H1 (cell line): ENCODE measurements around the gene JUP. TPM values are rescaled to one million over a fixed set of nuclear protein-coding genes. Genes with fewer than 3 reads are reported as not detected.
A peak's percentile ranks its signal among the peaks of the same experiment; 100 is the strongest.

ENCODE experiments used
- CEBPB ChIP-seq: IDR thresholded peaks from 2 replicates; pipeline ENCODE4 v1.6.1; 2012; ENCODE audit warnings: low read depth, low read length
- EGR1 ChIP-seq: IDR thresholded peaks from 2 replicates; pipeline ENCODE4 v1.6.1; 2011; ENCODE audit warnings: low read depth, low read length, borderline replicate concordance
- EP300 ChIP-seq, 2 experiments: IDR thresholded peaks; 1 replicate in 1 of 2; 2 replicates in 1 of 2; pipeline ENCODE4 v1.6.1; 2011 to 2012; ENCODE audit warnings: low read depth in 2 of 2, low read length in 2 of 2, mild to moderate bottlenecking in 2 of 2, borderline replicate concordance in 1 of 2, inconsistent platforms in 1 of 2, moderate library complexity in 1 of 2
- GABPA ChIP-seq: IDR thresholded peaks from 2 replicates; pipeline ENCODE4 v1.6.1; 2011; ENCODE audit warnings: mild to moderate bottlenecking, low read length, moderate library complexity, borderline replicate concordance; ENCODE audit not compliant: insufficient read depth
- KDM1A ChIP-seq: fragments of 200-600, 300-600 bp; sonication (generic); IDR thresholded peaks from 2 replicates; pipeline ENCODE4 v1.7.1; 2016; ENCODE audit warnings: mild to moderate bottlenecking, low read length, borderline replicate concordance
- KDM4A ChIP-seq: IDR thresholded peaks from one replicate; pipeline ENCODE4 v1.7.1; 2012; ENCODE audit warnings: low read depth, mild to moderate bottlenecking, moderate library complexity, low read length, inconsistent platforms; ENCODE audit not compliant: severe bottlenecking
- MAFK ChIP-seq: IDR thresholded peaks from 2 replicates; pipeline ENCODE4 v1.6.1; 2012; ENCODE audit warnings: low read depth, mild to moderate bottlenecking, improper control_type of control experiment, low read length
- POU5F1 ChIP-seq: IDR thresholded peaks from 2 replicates; pipeline ENCODE4 v1.6.1; 2011; ENCODE audit warnings: low read depth, mild to moderate bottlenecking, low read length, moderate library complexity
- SP1 ChIP-seq: IDR thresholded peaks from 2 replicates; pipeline ENCODE4 v1.6.1; 2011; ENCODE audit warnings: low read depth, low read length
- TAF1 ChIP-seq: IDR thresholded peaks from 2 replicates; pipeline ENCODE4 v1.6.1; 2011; ENCODE audit warnings: mild to moderate bottlenecking, low read depth, low read length
- TEAD4 ChIP-seq: IDR thresholded peaks from 2 replicates; pipeline ENCODE4 v1.6.1; 2012; ENCODE audit warnings: low read depth, low read length, inconsistent platforms, mixed read lengths
- YY1 ChIP-seq: IDR thresholded peaks from 2 replicates; pipeline ENCODE4 v1.6.1; 2011; ENCODE audit warnings: low read depth, mild to moderate bottlenecking, low read length
- ZNF274 ChIP-seq: IDR thresholded peaks from 2 replicates; pipeline ENCODE4 v1.7.0; 2012; ENCODE audit warnings: low read length, borderline replicate concordance; ENCODE audit errors: extremely low read depth
- polyA plus RNA-seq, 7 experiments: library from polyadenylated mRNA; depleted of rRNA in 3 of 7; stranded (reverse) in 5 of 7; unstranded in 2 of 7; fragments of >200 nt in 5 of 7; fragments of 200-250 nt in 2 of 7; gene quantifications; 1 replicate in 5 of 7; 2 replicates in 1 of 7; 4 replicates in 1 of 7; pipeline versions ENCODE4 v1.2.1 to v1.2.3, GENCODE V29; 2011 to 2013; ENCODE audit warnings: missing spikeins in 2 of 7, mixed read lengths in 2 of 7
- total RNA-seq: library from RNA; stranded (reverse); fragmentation: NEBNext Ultra II Directional; extraction: Animal tissue kit (Norgen Biotek cat#: 25700); gene quantifications from 2 replicates; pipeline ENCODE4 v1.2.1, GENCODE V29; 2021

Gene JUP
- total and polyA plus RNA-seq, 2 of the 8 experiments (the other 6 are each of a cell fraction or from before 2014, with no cell fraction given): 62.8 to 102 TPM

- no peak for TF ChIP-seq CEBPB
- no peak for TF ChIP-seq POU5F1
- peak; percentile 80 for TF ChIP-seq TAF1
- TF ChIP-seq KDM4A: peak; percentile 63
- no peak for TF ChIP-seq GABPA
- no peak for TF ChIP-seq TEAD4
- peak; percentile 100 for TF ChIP-seq SP1
- TF ChIP-seq MAFK: no peak
- TF ChIP-seq EP300 (IDR thresholded peaks at IDR 0.05; ENCODE audit: borderline replicate concordance in 1 of 2, low read depth in 2 of 2, low read length in 2 of 2): 0 out of 3 replicates have a peak, but pooled peaks of 1 of the 2 experiments have one; percentile 54
- no peak for TF ChIP-seq EGR1
- TF ChIP-seq ZNF274: no peak
- TF ChIP-seq YY1: peak; percentile 64; the same call in 1 of the 2 replicates
- peak; percentile 97 for TF ChIP-seq KDM1A
Measured at GRCh38 chr17:41786227-41787020, at the start of gene JUP (continued).
